Lung (tissue), 12 donors: ENCODE measurements around the gene GRID1. TPM values are rescaled to one million over a fixed set of nuclear protein-coding genes. Genes with fewer than 3 reads are reported as not detected.

Experiments
- ATAC-seq: fragments of 200-7000 bp; cut with Tn5 transposase; one replicate; pipeline ENCODE4 v1.9.1; 2020; ENCODE audit warnings: moderate number of reproducible peaks; ENCODE audit not compliant: insufficient read depth, low FRiP score
- DNase-seq, 3 donors: peaks; one replicate each; pipeline ENCODE4 v3.0.0-alpha.2; 2013 to 2017
- H3K27ac ChIP-seq, 2 donors: one replicate each; pipeline ENCODE4 v1.5.1; 2013; ENCODE audit warnings: mild to moderate bottlenecking in 2 of 2, moderate library complexity in 2 of 2, control low read depth in 1 of 2, inconsistent platforms in 1 of 2, low read depth in 1 of 2, low read length in 1 of 2
- H3K27me3 ChIP-seq, 3 donors: one replicate each; pipeline ENCODE4 v1.5.1; 2013; ENCODE audit warnings: low read length in 2 of 3; ENCODE audit not compliant: control insufficient read depth in 3 of 3, insufficient read depth in 3 of 3
- H3K36me3 ChIP-seq, 4 donors: one replicate each; pipeline ENCODE4 v1.5.1; 2013; ENCODE audit warnings: low read length in 4 of 4, mild to moderate bottlenecking in 1 of 4, moderate library complexity in 1 of 4; ENCODE audit not compliant: control insufficient read depth in 4 of 4, insufficient read depth in 4 of 4
- H3K4me1 ChIP-seq, 5 donors: one replicate each; pipeline ENCODE4 v1.5.1; 2013; ENCODE audit warnings: low read length in 5 of 5, mild to moderate bottlenecking in 2 of 5, moderate library complexity in 1 of 5; ENCODE audit not compliant: control insufficient read depth in 5 of 5, insufficient read depth in 5 of 5
- H3K4me3 ChIP-seq: one replicate; pipeline ENCODE4 v1.5.1; 2013; ENCODE audit warnings: mild to moderate bottlenecking, control low read depth, moderate library complexity
- H3K9ac ChIP-seq, 2 donors: one replicate each; pipeline ENCODE4 v1.5.1; 2013; ENCODE audit warnings: low read length in 2 of 2, control low read depth in 1 of 2; ENCODE audit not compliant: insufficient read depth in 1 of 2
- H3K9me3 ChIP-seq, 4 donors: one replicate each; pipeline ENCODE4 v1.5.1; 2013; ENCODE audit warnings: low read length in 3 of 4, mild to moderate bottlenecking in 1 of 4, moderate library complexity in 1 of 4; ENCODE audit not compliant: control insufficient read depth in 4 of 4, insufficient read depth in 3 of 4
- CTCF ChIP-seq: IDR thresholded peaks from 2 replicates; pipeline ENCODE4 v1.5.1; 2012; ENCODE audit warnings: mild to moderate bottlenecking; ENCODE audit errors: control extremely low read depth, extremely low read depth
- WGBS, 2 donors: extraction: QIAGEN DNeasy Blood & Tissue Kit; methylation state at CpG; one replicate each; pipeline ENCODE4 v1.1.7; 2013; 5-methylcytosine and 5-hydroxymethylcytosine counted together
- polyA plus RNA-seq, 2 donors: library from polyadenylated mRNA; stranded (reverse); fragments of 200-250 nt; gene quantifications; one replicate each; pipeline ENCODE4 v1.2.1, GENCODE V29; 2013
- total RNA-seq, 2 donors: library from RNA; depleted of rRNA in 1 of 2; stranded (reverse); fragments of >200 nt in 1 of 2; gene quantifications; one replicate each; pipeline ENCODE4 v1.2.1, GENCODE V29; 2014 to 2021
- donor health status: control.
- donor health status: control.
- donor health status: Bipolar disorder and iron deficiency.
- donor health status: healthy.
- donor health status: DM: yes; HTN: yes; CAD: no.

The GRID1 gene
- total and polyA plus RNA-seq, 4 donors, result 1.1 to 3.6 (median 2.2) TPM

GRCh38 chr10:86107131-86107530, 259.5 kb downstream of the GRID1 start:
- Histone ChIP-seq H3K9ac (no peak overlapping the region), H3K27ac (no peak overlapping the region), H3K9me3 (no peaks in the 10 kb centered on the region), H3K36me3 (no peaks in the 10 kb centered on the region), H3K27me3 (no peaks in the 10 kb centered on the region), H3K4me3 (no peak overlapping the region), H3K4me1 (peaks cover 0 to 5% (median 0%) of the 10 kb centered on the region in 5 donors)
- DNase-seq (no peak), ATAC-seq (no peak)
- WGBS, 2 donors, result 94 to 95% methylated on average over 6 of the region's 6 CpGs
- TF ChIP-seq CTCF, result no peak

GRCh38 chr10:86106616-86107015, 260.0 kb downstream of the GRID1 start:
- no peak for TF ChIP-seq CTCF
- Histone ChIP-seq H3K9me3 (no peaks in the 10 kb centered on the region), H3K9ac (no peak overlapping the region), H3K27me3 (no peaks in the 10 kb centered on the region), H3K4me3 (no peak overlapping the region), H3K4me1 (peaks cover 0 to 5% (median 0%) of the 10 kb centered on the region in 5 donors), H3K27ac (no peak overlapping the region), H3K36me3 (no peaks in the 10 kb centered on the region)
- 93% methylated on average over 8 of the region's 8 CpGs for WGBS, 2 donors
- DNase-seq, result no peak
- ATAC-seq, result no peak

GRCh38 chr10:86105640-86106039, 261.0 kb downstream of the GRID1 start:
- H3K36me3 ChIP-seq, result no peaks in the 10 kb centered on the region
- 87 to 89% methylated on average over 4 of the region's 4 CpGs for WGBS, 2 donors

More at GRCh38 chr10:86105640-86106039, 261.0 kb downstream of the GRID1 start:
- no peak for ATAC-seq
- no peak overlapping the region for H3K9ac ChIP-seq
- peaks cover 0 to 5% (median 0%) of the 10 kb centered on the region in 5 donors for H3K4me1 ChIP-seq
- H3K4me3 ChIP-seq, result no peak overlapping the region
- H3K27ac ChIP-seq, result no peak overlapping the region
- DNase-seq, result no peak
- no peaks in the 10 kb centered on the region for H3K9me3 ChIP-seq
- TF ChIP-seq CTCF, result no peak
- H3K27me3 ChIP-seq, result no peaks in the 10 kb centered on the region
